ENCODE data around the gene FAM222B.

Gene FAM222B

GRCh38 chr17:28716740-28717577 is 125.6 kb downstream of the FAM222B start:
- in situ Hi-C loops (cut with HindIII; ENCODE audit: low sequenced_read_pairs) = no loop called here

GRCh38 chr17:28715217-28715616 is 127.4 kb downstream of the FAM222B start:
- in situ Hi-C loops (cut with HindIII; ENCODE audit: low sequenced_read_pairs) = no loop called here

- in situ Hi-C loops (cut with HindIII; ENCODE audit: low sequenced_read_pairs) = no loop called here
Measured at GRCh38 chr17:28714281-28714680, 128.3 kb downstream of the FAM222B start.

GRCh38 chr17:28712705-28713415 is 129.7 kb downstream of the FAM222B start:
- in situ Hi-C loops (cut with HindIII; ENCODE audit: low sequenced_read_pairs) = no loop called here

DNA sequence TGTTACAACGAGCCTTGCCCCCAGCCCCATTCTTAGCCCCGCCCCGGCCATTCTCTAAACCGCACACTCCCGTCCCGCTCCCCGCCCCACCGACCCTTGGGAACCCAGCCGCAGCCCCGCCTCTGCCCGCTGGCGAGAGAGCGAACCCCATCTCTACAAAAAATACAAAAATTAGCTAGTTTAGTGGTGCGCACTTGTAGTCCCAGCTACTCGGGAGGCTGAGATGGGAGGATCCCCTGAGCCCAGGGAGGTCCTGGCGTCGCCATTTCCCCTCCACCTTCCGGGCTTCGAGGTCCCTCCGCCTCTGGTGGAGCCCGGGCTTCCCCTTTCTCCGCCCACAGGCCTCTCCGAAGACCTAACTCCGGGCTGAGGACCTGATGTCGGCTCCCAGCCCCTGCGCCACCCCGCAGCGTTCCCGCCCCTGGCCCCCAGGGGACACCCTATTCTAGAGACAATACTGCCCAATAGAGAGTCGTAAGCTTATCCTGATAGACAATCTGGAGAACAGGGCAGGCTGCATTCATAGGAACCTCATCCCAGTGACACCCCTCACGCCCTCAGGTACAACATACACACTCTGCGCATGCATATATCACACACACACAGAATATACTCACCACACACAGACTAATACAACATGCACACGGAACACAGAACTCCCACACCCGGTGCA is 130.4 kb downstream of the FAM222B start:
- in situ Hi-C loops (cut with HindIII; ENCODE audit: low sequenced_read_pairs) = no loop called here

DNA sequence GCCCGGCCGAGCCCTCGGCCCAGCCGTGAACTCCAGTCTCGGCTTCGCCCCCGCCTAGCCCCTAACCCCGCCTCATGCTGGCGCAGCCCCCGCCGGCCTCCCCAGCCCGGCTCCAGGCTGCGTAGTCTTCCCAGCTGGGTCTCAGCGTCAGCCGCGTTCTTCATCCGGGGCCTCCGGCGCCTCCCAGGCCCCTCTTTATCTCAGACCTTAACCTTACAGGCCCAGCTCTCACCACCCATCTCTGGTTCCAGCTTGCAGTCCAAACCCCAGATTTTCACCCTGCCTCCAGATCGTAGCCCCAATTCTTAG is 130.9 kb downstream of the FAM222B start, which contains the start of gene PROCA1:
Gene PROCA1, minus strand, starts transcription at position 166 of the 309 bp plus-strand sequence. CDS start 228 bp downstream, outside the sequence.
- in situ Hi-C loops (cut with HindIII; ENCODE audit: low sequenced_read_pairs) = no loop called here

DNA sequence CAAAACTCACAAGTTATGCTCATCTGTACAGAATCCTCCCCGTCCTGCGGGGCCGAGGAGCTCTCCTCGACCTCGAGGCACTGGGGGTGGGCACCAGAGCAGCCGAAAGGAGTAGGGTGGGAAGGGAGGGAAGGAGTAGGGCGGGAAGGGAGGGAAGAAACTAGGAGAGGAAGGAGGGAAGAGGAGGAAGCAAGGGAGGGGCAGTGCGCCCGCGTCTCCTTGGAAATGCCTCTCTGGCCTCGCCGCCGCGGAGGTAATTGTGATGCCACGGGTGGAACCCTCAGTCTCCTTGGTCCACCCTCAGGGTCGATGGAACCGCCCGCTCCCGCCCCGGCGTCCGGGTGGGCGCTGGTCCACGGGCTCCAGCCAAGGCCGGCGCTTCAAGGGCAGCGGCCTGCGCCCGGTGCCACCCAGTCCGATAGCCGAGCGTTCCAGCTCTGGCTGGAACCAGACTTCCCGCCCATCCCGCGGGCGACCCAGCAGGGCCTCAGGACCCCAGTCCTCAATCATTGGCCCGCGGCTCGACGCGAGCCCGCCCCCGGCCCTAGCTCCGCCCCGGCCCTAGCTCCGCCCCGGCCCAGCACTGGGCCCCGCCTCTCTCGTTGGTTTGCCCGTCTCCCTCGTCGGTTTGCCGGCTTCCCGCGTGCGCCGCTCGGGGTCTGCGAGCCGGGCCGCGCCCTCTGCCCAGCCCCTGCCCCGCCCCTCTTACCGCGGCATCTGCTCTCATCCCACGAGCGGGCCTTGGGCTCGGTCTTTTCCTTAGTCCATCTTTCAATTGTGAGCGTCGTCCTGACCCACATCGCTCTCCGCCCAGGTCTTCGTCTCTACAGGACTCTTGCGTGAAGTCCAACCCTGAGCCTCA is 131.5 kb downstream of the FAM222B start:
- in situ Hi-C loops (cut with HindIII; ENCODE audit: low sequenced_read_pairs) = no loop called here

DNA sequence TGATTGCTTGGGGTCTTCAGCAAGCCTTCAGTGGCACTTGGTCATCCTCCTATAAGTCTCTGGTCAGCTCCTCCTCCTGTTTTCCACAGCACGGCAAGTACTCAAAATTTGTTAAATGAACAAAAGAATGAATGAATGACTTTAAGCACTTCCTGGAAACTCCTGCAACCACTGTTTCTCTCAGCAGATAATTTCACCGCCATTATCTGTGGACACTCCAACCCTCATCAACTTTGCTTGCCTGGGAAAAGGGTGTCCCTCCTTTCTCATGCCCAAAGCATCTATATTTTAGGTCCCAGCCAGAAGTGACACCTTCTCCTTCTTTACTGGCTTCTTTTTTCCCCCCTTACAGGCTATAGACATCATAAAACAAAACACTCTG is 135.3 kb downstream of the FAM222B start:
- in situ Hi-C loops (cut with HindIII; ENCODE audit: low sequenced_read_pairs) = no loop called here

GRCh38 chr17:28706471-28707338 is 135.9 kb downstream of the FAM222B start:
- in situ Hi-C loops (cut with HindIII; ENCODE audit: low sequenced_read_pairs) = no loop called here
